GM12872 (cell line): ENCODE data around the gene RB1.

Experiments used
- TF ChIP-seq, protein P1 (sequence below): IDR thresholded peaks from 3 replicates; pipeline ENCODE4 v1.5.1; 2011; ENCODE audit warnings: low read depth, mild to moderate bottlenecking, low read length, moderate library complexity; ENCODE audit not compliant: insufficient read depth

The RB1 gene

DNA sequence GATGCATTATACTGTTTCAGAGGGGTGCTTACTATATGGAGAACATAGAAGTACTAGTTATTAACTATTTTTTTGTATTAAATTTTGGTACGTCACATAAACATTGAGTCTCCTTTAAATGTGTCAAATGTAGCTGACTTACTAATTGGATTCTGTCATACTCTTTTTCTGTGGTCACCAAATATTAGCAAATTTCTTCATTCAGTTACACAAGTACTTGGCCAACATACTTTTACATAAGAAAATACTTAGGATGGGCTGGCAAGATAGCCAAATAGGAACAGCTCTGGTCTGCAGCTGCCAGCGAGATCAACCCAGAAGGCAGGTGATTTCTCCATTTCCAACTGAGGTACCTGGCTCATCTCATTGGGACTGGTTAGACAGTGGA is 90.1 kb downstream of the RB1 start:
- TF ChIP-seq, protein P1, sequence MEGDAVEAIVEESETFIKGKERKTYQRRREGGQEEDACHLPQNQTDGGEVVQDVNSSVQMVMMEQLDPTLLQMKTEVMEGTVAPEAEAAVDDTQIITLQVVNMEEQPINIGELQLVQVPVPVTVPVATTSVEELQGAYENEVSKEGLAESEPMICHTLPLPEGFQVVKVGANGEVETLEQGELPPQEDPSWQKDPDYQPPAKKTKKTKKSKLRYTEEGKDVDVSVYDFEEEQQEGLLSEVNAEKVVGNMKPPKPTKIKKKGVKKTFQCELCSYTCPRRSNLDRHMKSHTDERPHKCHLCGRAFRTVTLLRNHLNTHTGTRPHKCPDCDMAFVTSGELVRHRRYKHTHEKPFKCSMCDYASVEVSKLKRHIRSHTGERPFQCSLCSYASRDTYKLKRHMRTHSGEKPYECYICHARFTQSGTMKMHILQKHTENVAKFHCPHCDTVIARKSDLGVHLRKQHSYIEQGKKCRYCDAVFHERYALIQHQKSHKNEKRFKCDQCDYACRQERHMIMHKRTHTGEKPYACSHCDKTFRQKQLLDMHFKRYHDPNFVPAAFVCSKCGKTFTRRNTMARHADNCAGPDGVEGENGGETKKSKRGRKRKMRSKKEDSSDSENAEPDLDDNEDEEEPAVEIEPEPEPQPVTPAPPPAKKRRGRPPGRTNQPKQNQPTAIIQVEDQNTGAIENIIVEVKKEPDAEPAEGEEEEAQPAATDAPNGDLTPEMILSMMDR, result no peak

DNA sequence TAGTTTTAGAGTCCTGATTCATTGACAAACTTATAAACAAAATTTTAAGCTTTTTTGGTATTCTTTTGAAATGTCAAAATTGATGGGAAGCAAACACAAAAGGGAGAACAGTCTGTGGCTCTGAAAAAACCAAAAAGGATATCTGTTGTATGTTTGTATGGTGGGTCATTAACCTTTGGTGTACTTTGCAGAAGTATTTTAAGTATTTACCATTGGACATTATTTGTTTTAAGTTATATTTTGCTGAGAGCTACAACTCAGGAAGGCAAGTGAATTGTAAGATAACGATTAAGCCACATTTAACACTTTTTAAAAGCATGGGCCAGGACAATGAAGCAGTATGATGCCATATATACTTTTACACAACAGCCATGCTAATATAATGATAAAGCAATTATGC is 94.2 kb downstream of the RB1 start:
- TF ChIP-seq, protein P1, result no peak

DNA sequence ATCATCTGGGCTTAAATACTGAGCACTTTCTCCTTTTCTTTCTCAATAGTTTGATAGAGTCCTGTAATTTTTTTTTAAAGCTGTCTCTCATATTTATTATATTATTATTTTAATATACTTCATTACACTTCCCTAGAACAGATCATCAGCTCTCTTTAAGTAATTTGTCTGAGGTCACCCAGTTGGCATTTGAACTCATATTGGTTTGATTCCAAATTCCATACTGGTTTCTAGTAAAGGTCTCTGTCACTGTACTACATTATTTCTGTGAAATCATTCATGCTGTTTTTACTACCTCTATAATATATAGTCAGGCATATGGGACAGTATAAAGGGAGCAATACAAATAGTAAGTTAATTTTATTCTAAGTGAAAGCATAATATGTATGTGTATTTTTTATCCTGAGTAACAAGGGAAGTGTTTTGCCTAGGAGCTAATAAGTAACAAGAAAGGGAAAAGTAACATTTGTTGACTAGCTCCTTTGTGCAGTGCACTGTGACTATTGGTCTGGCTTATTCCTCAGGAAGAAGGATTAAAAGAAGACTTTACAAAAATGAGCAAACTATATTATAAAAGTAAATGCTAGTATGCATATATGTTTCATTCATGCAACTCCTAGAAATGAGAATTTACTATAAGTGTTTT is 95.0 kb downstream of the RB1 start:
- TF ChIP-seq, protein P1, result no peak

DNA sequence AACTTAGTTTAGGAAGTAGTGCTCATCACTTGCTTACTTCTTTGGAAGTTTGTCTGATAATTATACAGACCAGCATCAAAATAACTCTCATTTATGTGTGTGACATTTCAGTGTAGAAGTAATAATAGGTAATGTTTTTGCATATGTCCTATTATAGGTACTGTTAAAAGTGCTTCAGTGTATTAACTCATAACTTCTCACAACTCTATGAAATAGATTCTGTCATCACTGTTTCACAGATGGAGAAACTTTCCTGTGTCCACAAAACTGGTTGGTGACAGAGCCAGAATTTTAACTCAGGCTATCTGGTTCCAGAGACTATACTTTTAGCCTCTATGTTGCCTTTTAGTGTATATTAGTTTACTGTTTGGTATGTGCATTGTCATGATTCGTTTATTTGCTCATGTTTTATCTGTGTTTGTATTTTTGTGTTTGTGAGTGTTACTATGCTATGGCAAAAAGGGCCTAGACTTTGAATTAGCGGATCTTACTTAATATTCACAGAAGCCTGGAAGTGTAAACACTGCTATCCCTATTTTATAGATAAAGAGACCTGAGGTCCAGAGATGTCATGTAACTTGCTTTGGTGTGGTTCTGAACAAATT is 96.6 kb downstream of the RB1 start:
- TF ChIP-seq, protein P1, result no peak

DNA sequence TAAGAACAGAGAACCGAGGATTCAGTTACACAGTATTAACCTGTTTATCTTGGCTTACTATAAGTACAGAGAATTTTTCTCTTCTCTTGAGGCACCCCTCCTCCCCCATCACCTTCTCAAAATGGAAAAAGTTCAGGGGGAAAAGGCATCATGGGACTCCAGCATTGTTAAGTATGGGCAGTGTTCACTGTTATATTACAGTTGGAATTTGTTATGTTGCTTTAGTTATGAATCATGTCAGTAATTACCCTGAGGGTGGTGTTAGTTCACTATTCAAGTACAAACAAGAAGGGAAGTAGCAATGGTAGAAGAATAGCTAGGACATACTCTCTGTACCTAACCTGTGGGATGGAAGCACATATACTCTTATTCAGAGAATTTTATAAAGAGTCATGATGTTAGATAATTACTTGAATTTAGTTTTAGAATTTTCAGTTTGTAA is 97.3 kb downstream of the RB1 start:
- TF ChIP-seq, protein P1, result no peak

DNA sequence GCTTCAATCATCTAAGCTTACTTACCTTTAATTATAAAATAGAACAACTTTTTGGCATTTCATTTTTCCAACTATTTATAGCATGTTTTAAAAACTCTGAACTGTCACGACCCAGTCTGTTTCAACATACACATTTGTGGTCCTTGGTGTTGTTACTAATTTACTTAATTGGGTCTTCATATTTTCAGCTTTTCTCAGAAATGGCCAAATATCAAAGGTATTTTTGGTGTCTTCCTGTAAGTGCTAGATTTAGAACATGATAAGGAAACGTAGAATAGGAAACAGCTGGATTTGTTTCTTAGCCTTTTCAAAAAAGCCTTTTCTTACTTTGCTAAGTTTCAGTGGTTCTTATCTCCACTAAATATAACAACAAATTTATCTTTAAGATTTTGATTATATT is 97.9 kb downstream of the RB1 start:
- TF ChIP-seq, protein P1, result no peak

DNA sequence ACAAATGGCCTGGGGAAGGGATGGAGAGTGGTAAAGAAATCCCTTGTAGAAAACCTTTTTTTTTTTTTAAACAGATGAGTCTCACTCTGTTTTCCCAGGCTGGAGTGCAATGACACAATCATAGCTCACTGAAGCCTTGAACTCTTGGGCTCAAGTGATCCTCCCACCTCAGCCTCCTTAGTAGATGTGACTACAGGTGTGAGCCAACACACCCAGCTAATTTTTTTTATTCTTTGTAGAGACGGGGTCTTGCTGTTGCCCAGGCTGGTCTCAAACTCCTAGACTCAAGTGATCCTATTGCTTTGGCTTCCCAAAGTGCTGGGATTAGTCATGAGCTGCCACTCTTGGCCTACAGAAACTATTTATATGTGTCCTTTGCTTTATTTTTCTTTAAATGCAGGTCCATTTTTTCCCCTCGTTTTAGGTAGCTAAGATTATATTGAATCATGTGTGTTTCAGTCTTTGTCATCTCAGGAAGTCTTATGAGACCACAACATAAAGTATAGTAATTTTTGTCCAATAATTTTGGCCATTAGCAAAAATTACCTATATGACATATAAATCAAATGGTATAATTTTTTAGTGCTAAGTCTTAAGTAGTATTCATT is 98.9 kb downstream of the RB1 start:
- TF ChIP-seq, protein P1, result no peak
